GM12878 (cell line): ENCODE data around the gene HNRNPDL.

Experiments used
- BRCA1 ChIP-seq: IDR thresholded peaks from 2 replicates; pipeline ENCODE4 v1.6.1; 2011; ENCODE audit warnings: low read depth, low read length, improper control_type of control experiment
- CBX5 ChIP-seq: sonication (generic); IDR thresholded peaks from 2 replicates; pipeline ENCODE4 v1.6.1; 2016; ENCODE audit warnings: low read depth, moderate library complexity, mild to moderate bottlenecking, inconsistent platforms
- CTCF ChIP-seq, 3 experiments: IDR thresholded peaks in 2 of 3; conservative IDR thresholded peaks in 1 of 3; 2 replicates each; pipeline ENCODE4 v1.5.1; 2011; ENCODE audit warnings: low read depth in 3 of 3, low read length in 3 of 3, mild to moderate bottlenecking in 3 of 3, control low read depth in 2 of 3, moderate library complexity in 2 of 3, inconsistent platforms in 1 of 3, mixed read lengths in 1 of 3; ENCODE audit not compliant: control insufficient read depth in 2 of 3, insufficient read depth in 1 of 3; ENCODE audit errors: extremely low read depth in 1 of 3
- POLR2A ChIP-seq: IDR thresholded peaks from 2 replicates; pipeline ENCODE4 v1.6.1; 2011; ENCODE audit warnings: low read depth, mild to moderate bottlenecking, low read length
- TAF1 ChIP-seq: IDR thresholded peaks from 2 replicates; pipeline ENCODE4 v1.6.1; 2011; ENCODE audit warnings: mild to moderate bottlenecking, low read depth, low read length, borderline replicate concordance
- ZNF384 ChIP-seq: IDR thresholded peaks from 2 replicates; pipeline ENCODE4 v1.6.1; 2012; ENCODE audit warnings: low read depth, mild to moderate bottlenecking, low read length, improper control_type of control experiment, borderline replicate concordance

GRCh38 chr4:82394896-82395295 is 35.4 kb downstream of the HNRNPDL start:
- TF ChIP-seq TAF1 = no peak
- no peak for TF ChIP-seq POLR2A
- no peak for TF ChIP-seq CBX5
- no peak for TF ChIP-seq CTCF (IDR thresholded peaks at IDR 0.05 in 2 of 3, conservative IDR thresholded peaks at IDR 0.05 in 1 of 3; ENCODE audit: control insufficient read depth in 2 of 3, extremely low read depth in 1 of 3, insufficient read depth in 1 of 3, low read depth in 3 of 3, low read length in 3 of 3)
- no peak for TF ChIP-seq ZNF384
- no peak for TF ChIP-seq BRCA1
